ELR (cell line): ENCODE results near the gene LOXL1.

ENCODE experiments used
- DNase-seq: peaks from one replicate; pipeline ENCODE4 v3.0.0-alpha.2; 2015; ENCODE audit warnings: low read depth

Gene LOXL1

DNA sequence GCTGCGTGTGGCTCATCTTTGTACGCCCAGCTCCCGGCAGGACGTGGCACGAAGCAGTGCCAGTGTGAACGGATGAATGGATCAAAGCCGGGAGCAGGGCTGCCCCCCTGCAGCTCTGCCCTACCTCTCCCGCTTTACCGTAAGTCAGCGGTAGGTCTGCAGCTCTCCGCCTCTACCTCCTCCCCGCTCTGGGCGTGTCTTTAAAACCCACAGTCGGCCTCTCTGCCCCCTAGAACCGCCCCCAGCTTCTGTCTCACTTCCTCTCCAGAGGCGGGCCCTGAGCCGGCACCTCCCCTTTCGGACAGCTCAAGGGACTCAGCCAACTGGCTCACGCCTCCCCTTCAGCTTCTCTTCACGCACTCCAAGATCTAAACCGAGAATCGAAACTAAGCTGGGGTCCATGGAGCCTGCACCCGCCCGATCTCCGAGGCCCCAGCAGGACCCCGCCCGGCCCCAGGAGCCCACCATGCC lies 68.2 kb downstream of the LOXL1 start, which contains the start of gene PML:
Gene PML (plus strand): TSS at position 304 of the 471 bp plus-strand sequence. CDS start 97 bp downstream, at position 401.
- DNase-seq: peak; percentile 97

DNA sequence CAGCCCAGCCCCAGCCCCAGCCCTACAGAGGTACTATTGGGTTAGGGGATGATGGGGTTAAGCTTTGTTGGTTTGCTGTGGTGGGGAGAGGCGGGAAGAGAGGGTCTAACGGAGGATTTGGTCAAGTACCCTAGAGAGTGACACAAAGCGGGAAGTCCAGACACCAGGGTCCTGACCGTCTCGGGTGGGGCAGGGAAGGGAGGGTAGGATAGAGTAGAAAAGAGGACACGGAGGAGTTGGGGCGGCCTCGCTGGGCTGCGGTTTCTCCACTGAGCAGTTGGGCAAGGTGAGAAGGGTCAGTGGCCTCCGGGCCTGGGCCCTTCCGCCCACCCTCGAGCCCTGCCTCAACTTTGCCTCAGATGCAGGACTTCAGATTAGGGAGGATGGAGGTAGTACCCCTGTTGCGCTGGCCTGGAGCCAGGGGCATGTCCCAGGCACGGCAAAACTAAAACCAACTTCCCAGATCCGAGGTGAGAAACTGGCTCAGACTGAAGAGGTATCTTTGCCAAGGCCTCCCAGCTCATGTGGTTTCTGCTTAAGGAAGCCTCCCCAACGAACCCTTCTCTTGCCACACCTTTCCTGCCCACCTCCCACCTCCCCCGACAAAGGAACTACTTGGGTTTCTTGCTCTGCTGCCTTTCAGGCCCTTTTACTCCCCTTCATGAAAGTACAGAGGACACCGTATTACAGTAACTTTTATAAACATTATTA lies 68.8 kb downstream of the LOXL1 start:
- no peak for DNase-seq

DNA sequence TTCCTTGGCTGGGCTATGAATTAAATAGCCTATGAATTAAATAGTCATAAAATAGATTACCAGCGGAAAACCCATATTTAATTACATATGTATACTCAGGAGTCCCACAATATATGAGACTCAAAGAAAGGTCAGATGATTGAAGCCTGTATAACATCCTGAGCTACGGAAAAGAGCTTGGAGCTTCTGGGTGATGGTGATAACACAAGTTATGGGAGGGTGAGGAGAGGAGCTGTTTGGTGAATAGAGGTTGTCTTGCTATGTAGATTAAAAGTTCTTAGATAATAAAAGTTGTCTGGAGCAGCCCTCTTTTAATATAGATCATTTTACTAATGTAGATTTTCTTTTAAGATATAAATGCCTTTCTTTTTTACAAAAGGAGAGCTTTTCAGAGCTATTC lies 70.0 kb downstream of the LOXL1 start:
- DNase-seq: no peak

DNA sequence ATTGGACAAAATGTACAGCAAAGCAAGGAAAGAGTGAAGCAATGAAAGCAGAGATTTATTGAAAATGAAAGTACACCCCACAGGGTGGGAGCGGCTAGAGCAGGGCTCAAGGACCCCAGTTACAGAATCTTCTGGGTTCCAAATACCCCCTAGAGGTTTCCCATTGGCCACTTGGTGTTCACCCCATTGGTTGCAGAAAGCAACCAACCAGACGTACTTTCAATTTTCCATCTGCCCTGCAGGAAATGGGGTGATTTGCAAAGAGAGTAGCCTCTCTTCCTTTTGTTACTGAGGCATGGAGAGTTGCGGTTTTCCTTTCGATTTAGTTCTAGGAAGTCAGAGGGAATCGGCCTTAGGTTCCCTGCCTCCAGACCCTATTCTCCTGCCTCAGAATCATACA lies 70.7 kb downstream of the LOXL1 start:
- peak; percentile 77 for DNase-seq

DNA sequence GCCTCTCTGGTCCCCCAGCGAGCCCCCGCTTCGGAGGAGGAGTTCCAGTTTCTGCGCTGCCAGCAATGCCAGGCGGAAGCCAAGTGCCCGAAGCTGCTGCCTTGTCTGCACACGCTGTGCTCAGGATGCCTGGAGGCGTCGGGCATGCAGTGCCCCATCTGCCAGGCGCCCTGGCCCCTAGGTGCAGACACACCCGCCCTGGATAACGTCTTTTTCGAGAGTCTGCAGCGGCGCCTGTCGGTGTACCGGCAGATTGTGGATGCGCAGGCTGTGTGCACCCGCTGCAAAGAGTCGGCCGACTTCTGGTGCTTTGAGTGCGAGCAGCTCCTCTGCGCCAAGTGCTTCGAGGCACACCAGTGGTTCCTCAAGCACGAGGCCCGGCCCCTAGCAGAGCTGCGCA lies 71.7 kb downstream of the LOXL1 start:
- DNase-seq: no peak
